GM10248 (cell line): ENCODE data around the gene EPHA3.
"Not testable (repeated sequence)": the region's sequence is repeated elsewhere in the genome, so short reads cannot be mapped to it uniquely, and the experiment has no call there.

Experiments
- CTCF ChIA-PET: fragments of 300-600 bp; sonication (Branson Sonifier 250); formaldehyde crosslinking; extraction: SDS; loops from one replicate; lab custom pipeline; 2021; ENCODE audit warnings: antibody characterized with exemption; lab: Yijun Ruan, JAX
- POLR2A ChIA-PET: fragments of 350-650 bp; sonication (Branson Sonifier 250); formaldehyde crosslinking; extraction: SDS; loops from one replicate; lab custom pipeline; 2020; ENCODE audit warnings: antibody characterized with exemption; lab: Yijun Ruan, JAX
- DNase-seq: peaks from one replicate; pipeline ENCODE4 v3.0.0; 2012; ENCODE audit errors: extremely low spot score
- CTCF ChIP-seq: IDR thresholded peaks from 2 replicates; pipeline ENCODE4 v1.5.1; 2012; ENCODE audit warnings: mild to moderate bottlenecking, low read depth; ENCODE audit errors: extremely low read depth, missing control alignments, control extremely low read depth

EPHA3 gene

GRCh38 chr3:89332793-89333192 is 225.4 kb downstream of the EPHA3 start:
- no peak for DNase-seq
- ChIA-PET CTCF (interaction anchor here (1.2 kb wide), 1 partner anchor 11 kb away, joined by 5 read pairs; no protein-coding TSS in a partner anchor), POLR2A (no interaction called here)

GRCh38 chr3:89335693-89336092 is 228.3 kb downstream of the EPHA3 start:
- DNase-seq = no peak
- ChIA-PET POLR2A (no interaction called here), CTCF (no interaction called here)
- TF ChIP-seq CTCF = no peak

More at GRCh38 chr3:89332793-89333192, 225.4 kb downstream of the EPHA3 start:
- TF ChIP-seq CTCF = no peak

- TF ChIP-seq CTCF = no peak
- POLR2A ChIA-PET = no interaction called here
- no peak for DNase-seq
- CTCF ChIA-PET = interaction anchor here (1.2 to 2.0 kb wide), 2 partner anchors 9 to 21 kb away, joined by 3 to 6 read pairs; no protein-coding TSS in a partner anchor
Measured at GRCh38 chr3:89340408-89340807, 233.0 kb downstream of the EPHA3 start.

GRCh38 chr3:89344076-89344475 is 236.7 kb downstream of the EPHA3 start:
- ChIA-PET POLR2A (no interaction called here), CTCF (interaction anchor here (1.1 to 1.8 kb wide), 2 partner anchors 10 to 11 kb away, joined by 3 to 5 read pairs; no protein-coding TSS in a partner anchor)
- no peak for TF ChIP-seq CTCF

GRCh38 chr3:89350935-89351334 is 243.5 kb downstream of the EPHA3 start:
- CTCF ChIA-PET, POLR2A ChIA-PET, DNase-seq: not testable (repeated sequence)

More at GRCh38 chr3:89344076-89344475, 236.7 kb downstream of the EPHA3 start:
- no peak for DNase-seq

- TF ChIP-seq CTCF = no peak
- CTCF ChIA-PET = interaction anchor here (0.7 kb wide), 1 partner anchor 9 kb away, joined by 3 read pairs; no protein-coding TSS in a partner anchor
- DNase-seq = no peak
- POLR2A ChIA-PET = no interaction called here
Measured at GRCh38 chr3:89353465-89353864, 246.0 kb downstream of the EPHA3 start.

- ChIA-PET CTCF (no interaction called here), POLR2A (no interaction called here)
- TF ChIP-seq CTCF = no peak
- no peak for DNase-seq
Measured at GRCh38 chr3:89358281-89358680, 250.9 kb downstream of the EPHA3 start.
